Effector memory CD8-positive, alpha-beta T cell (primary cell): ENCODE measurements around the gene PLEKHA3.

ENCODE experiments used
- ATAC-seq: fragments of 150-1000 bp; cut with Tn5 transposase; replicated peaks from 2 replicates; pipeline ENCODE4 v1.10.0; 2021; ENCODE audit warnings: mild to moderate bottlenecking, moderate library complexity
- DNase-seq, 3 experiments: peaks; one replicate each; pipeline ENCODE4 v3.0.0; 2021
- H3K27ac Mint-ChIP-seq, 2 donors: one replicate each; pipeline ENCODE4 v1.8.0; 2022; ENCODE audit warnings: mild to moderate bottlenecking in 2 of 2, mixed read lengths in 2 of 2, moderate library complexity in 2 of 2
- H3K27me3 Mint-ChIP-seq, 2 donors: one replicate each; pipeline ENCODE4 v1.8.0; 2022; ENCODE audit warnings: mixed read lengths in 2 of 2
- H3K36me3 Mint-ChIP-seq: one replicate; pipeline ENCODE4 v1.8.0; 2022; ENCODE audit warnings: mild to moderate bottlenecking, moderate library complexity, mixed read lengths; ENCODE audit not compliant: insufficient read depth
- H3K4me1 Mint-ChIP-seq, 2 donors: one replicate each; pipeline ENCODE4 v1.8.0; 2022; ENCODE audit warnings: low read depth in 2 of 2, mixed read lengths in 2 of 2
- H3K4me3 Mint-ChIP-seq, 2 donors: one replicate each; pipeline ENCODE4 v1.8.0; 2022; ENCODE audit warnings: mild to moderate bottlenecking in 2 of 2, mixed read lengths in 2 of 2, moderate library complexity in 2 of 2
- H3K9me3 Mint-ChIP-seq, 2 donors: one replicate each; pipeline ENCODE4 v1.8.0; 2022; ENCODE audit warnings: mixed read lengths in 2 of 2

Gene PLEKHA3

GRCh38 chr2:178491612-178492011, 11.4 kb downstream of the PLEKHA3 start:
- DNase-seq (no peak), ATAC-seq (no peak)
- Mint-ChIP-seq H3K36me3 (peaks cover 77% of the 10 kb centered on the region), H3K4me3 (no peak overlapping the region), H3K9me3 (no peaks in the 10 kb centered on the region), H3K4me1 (peaks cover 15 to 24% of the 10 kb centered on the region in 2 donors), H3K27me3 (no peaks in the 10 kb centered on the region), H3K27ac (peak overlapping the region in 1 of 2 donors; percentile 56)

DNA sequence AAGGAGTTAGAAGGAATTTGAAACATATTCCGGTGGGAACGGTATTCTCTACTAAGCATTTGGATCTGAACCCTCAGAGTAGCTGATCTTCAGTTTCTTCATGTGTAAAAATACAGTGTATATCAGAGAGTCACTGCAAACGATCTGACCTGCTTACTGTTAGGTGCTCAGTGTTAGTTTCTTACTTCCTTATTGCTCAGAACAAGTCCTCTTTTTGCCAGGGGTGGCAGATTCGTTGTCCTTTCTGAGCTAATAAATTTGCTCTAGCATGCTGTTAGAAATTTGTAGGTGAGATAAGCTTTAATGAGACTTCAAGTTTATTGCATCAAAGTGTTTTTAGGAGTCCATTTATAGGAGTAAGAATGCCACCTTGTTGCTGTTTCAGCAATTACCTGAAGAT, 15.8 kb downstream of the PLEKHA3 start:
- DNase-seq (no peak), ATAC-seq (no peak)
- H3K36me3 Mint-ChIP-seq = peaks cover 71% of the 10 kb centered on the region
- no peaks in the 10 kb centered on the region for H3K9me3 Mint-ChIP-seq
- peaks cover 0 to 1% of the 10 kb centered on the region in 2 donors for H3K4me1 Mint-ChIP-seq
- no peak overlapping the region for H3K4me3 Mint-ChIP-seq
- H3K27ac Mint-ChIP-seq = peak overlapping the region in 1 of 2 donors; percentile 39
- H3K27me3 Mint-ChIP-seq = no peaks in the 10 kb centered on the region

- no peak overlapping the region for H3K4me3 Mint-ChIP-seq
- H3K27ac Mint-ChIP-seq = no peak overlapping the region
- H3K27me3 Mint-ChIP-seq = no peaks in the 10 kb centered on the region
- ATAC-seq (no peak), DNase-seq (no peak)
- peaks cover 0 to 1% of the 10 kb centered on the region in 2 donors for H3K4me1 Mint-ChIP-seq
- H3K36me3 Mint-ChIP-seq = peaks cover 83% of the 10 kb centered on the region
- H3K9me3 Mint-ChIP-seq = no peaks in the 10 kb centered on the region
Observed at GRCh38 chr2:178498137-178498536, 17.9 kb downstream of the PLEKHA3 start.

DNA sequence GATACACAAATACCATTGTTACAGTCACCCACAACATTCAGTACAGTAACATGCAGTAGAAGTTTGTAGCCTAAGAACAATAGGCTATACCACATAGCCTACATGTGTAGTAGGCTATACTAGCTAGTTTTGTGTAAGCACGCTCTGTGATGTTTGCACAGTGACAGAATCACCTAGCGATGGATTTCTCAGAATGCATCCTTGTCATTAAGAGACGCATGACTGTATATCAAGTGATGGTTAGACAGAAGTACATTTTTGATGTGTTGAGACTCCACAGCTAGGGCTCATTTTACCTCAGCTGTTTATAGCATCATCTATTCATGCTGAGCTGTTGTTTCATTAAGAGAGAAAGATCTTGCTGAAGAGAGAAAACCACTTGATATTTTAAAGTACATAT, 19.4 kb downstream of the PLEKHA3 start:
- Mint-ChIP-seq H3K27ac (no peak overlapping the region), H3K4me3 (no peak overlapping the region), H3K27me3 (no peaks in the 10 kb centered on the region), H3K9me3 (no peaks in the 10 kb centered on the region), H3K4me1 (peaks cover 0 to 1% of the 10 kb centered on the region in 2 donors), H3K36me3 (peaks cover 79% of the 10 kb centered on the region)
- ATAC-seq (no peak), DNase-seq (no peak)

DNA sequence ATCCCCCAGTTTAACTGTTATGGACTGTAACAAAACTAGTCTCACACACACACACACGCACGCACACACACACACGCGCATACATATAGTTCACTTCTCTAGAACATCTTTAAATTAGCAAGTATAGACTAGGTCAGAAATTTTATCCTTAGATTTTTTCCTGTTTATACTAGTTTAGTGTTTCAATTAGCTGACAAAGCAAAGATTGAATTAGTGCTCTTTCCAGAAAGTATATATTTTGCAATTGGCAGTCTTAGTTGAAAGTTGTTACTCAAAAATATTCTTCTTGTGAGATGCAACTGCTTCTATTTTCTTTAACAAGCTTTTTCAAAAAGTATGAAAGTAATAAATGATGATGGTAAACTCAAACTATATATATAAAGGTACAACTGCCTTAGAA, 22.5 kb downstream of the PLEKHA3 start:
- H3K9me3 Mint-ChIP-seq = no peaks in the 10 kb centered on the region
- DNase-seq (no peak), ATAC-seq (no peak)
- no peaks in the 10 kb centered on the region for H3K4me1 Mint-ChIP-seq
- peaks cover 64% of the 10 kb centered on the region for H3K36me3 Mint-ChIP-seq
- H3K27me3 Mint-ChIP-seq = no peaks in the 10 kb centered on the region
- H3K27ac Mint-ChIP-seq = no peak overlapping the region
- no peak overlapping the region for H3K4me3 Mint-ChIP-seq

- Mint-ChIP-seq H3K4me3 (no peak overlapping the region), H3K27ac (no peak overlapping the region), H3K9me3 (no peaks in the 10 kb centered on the region), H3K27me3 (no peaks in the 10 kb centered on the region), H3K36me3 (peaks cover 56% of the 10 kb centered on the region), H3K4me1 (peaks cover 0 to 4% of the 10 kb centered on the region in 2 donors)
- no peak for DNase-seq
- no peak for ATAC-seq
Observed at GRCh38 chr2:178506101-178506500, 25.8 kb downstream of the PLEKHA3 start.

DNA sequence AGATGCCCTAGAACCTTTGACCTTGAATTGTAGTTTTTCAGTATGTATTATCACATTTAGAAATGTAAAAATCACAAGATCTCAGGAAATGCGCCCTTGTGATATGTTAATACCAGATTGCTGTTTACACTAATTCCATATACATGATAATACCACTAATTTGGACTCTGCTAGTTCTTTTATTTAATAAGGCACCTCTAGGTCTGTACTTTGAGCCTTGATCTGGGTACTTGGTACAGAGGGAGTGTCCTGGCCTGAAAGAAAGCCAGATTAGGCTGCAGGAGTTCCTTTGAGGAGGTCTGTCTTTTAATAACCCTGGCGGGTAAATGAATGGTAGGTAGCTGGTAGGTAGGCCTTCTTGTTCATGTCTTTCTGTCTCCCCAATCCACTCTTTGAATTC, 26.3 kb downstream of the PLEKHA3 start:
- H3K9me3 Mint-ChIP-seq = no peaks in the 10 kb centered on the region
- peak overlapping the region; percentile 15 to 62 for H3K27ac Mint-ChIP-seq
- no peaks in the 10 kb centered on the region for H3K27me3 Mint-ChIP-seq
- H3K4me3 Mint-ChIP-seq = no peak overlapping the region
- peaks cover 53% of the 10 kb centered on the region for H3K36me3 Mint-ChIP-seq
- no peak for ATAC-seq
- H3K4me1 Mint-ChIP-seq = peaks cover 0 to 4% of the 10 kb centered on the region in 2 donors
- DNase-seq = no peak

GRCh38 chr2:178506949-178507348, 26.7 kb downstream of the PLEKHA3 start:
- ATAC-seq (no peak), DNase-seq (no peak)
- Mint-ChIP-seq H3K4me1 (peaks cover 0 to 4% of the 10 kb centered on the region in 2 donors), H3K9me3 (no peaks in the 10 kb centered on the region), H3K36me3 (peaks cover 51% of the 10 kb centered on the region), H3K27me3 (no peaks in the 10 kb centered on the region), H3K4me3 (no peak overlapping the region), H3K27ac (peak overlapping the region; percentile 15 to 62)

DNA sequence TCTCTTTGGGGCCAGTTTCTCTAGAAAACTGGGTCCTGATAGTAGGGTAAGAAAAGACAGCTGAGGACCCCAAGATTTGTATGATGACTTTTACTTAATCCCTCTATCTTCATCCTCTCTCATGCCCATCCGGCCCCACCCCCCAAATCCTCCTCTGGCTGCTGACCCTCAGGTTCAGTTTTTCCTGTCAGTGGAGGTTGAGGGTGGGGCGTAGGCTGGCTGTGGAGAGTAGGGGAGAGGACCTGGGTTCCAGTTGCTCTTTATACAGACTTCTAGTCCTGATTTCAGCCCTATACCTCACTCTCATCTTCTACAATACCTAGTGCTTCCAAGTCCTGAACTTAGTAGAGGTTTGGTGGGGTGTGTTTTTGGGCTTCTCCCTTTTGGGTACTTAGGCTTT, 28.4 kb downstream of the PLEKHA3 start:
- no peak for ATAC-seq
- Mint-ChIP-seq H3K36me3 (peaks cover 34% of the 10 kb centered on the region), H3K27ac (peak overlapping the region in 1 of 2 donors; percentile 63), H3K27me3 (no peaks in the 10 kb centered on the region), H3K4me3 (no peak overlapping the region), H3K9me3 (no peaks in the 10 kb centered on the region), H3K4me1 (peaks cover 4 to 7% of the 10 kb centered on the region in 2 donors)
- no peak for DNase-seq

DNA sequence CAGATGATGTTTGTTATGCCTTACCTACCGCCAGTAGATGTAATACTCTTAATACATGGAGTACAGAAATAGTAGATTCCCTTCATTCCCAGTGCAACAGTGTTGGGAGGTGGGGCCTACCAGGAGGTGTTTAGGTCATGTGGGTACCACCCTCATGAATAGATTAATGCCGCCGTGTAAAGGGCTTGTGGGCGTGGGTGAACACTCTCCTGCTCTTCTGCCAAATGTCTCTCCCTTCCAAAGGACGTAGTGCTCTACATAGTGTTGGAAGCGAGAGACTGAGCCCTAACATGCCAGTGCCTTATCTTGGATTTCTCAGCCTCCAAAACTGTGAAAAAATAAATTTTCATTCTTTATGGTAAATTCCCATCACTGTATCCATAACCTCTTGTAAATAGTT, 30.1 kb downstream of the PLEKHA3 start:
- Mint-ChIP-seq H3K4me1 (peaks cover 8 to 10% of the 10 kb centered on the region in 2 donors), H3K27me3 (no peaks in the 10 kb centered on the region), H3K9me3 (no peaks in the 10 kb centered on the region), H3K27ac (no peak overlapping the region), H3K4me3 (no peak overlapping the region), H3K36me3 (peaks cover 28% of the 10 kb centered on the region)
- ATAC-seq (no peak), DNase-seq (no peak)

DNA sequence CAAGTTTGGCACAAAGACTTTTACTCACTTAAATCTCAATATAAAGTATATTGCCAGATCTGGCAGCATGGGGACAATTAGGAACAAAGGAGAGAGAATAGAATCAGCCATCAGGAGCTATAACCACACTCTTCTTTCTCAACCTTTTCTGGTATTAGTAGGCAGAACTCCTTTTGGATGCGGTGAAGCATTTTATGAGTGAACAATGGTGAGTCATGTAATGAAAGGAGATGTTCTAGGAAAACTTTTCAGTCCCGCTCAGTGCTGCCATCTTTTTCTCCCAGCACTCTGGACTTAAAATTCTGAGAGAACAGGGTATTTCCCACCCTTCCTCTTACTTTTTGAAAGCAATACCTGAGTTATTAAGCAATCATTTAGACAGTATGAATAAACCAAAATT, 32.2 kb downstream of the PLEKHA3 start:
- Mint-ChIP-seq H3K27me3 (no peaks in the 10 kb centered on the region), H3K36me3 (peaks cover 16% of the 10 kb centered on the region), H3K27ac (peak overlapping the region in 1 of 2 donors; percentile 67), H3K4me1 (peaks cover 8 to 10% of the 10 kb centered on the region in 2 donors), H3K4me3 (no peak overlapping the region), H3K9me3 (no peaks in the 10 kb centered on the region)
- no peak for DNase-seq
- no peak for ATAC-seq

GRCh38 chr2:178513876-178514275, 33.6 kb downstream of the PLEKHA3 start:
- no peaks in the 10 kb centered on the region for H3K27me3 Mint-ChIP-seq
- no peak overlapping the region for H3K27ac Mint-ChIP-seq
- peaks cover 16% of the 10 kb centered on the region for H3K36me3 Mint-ChIP-seq

DNA sequence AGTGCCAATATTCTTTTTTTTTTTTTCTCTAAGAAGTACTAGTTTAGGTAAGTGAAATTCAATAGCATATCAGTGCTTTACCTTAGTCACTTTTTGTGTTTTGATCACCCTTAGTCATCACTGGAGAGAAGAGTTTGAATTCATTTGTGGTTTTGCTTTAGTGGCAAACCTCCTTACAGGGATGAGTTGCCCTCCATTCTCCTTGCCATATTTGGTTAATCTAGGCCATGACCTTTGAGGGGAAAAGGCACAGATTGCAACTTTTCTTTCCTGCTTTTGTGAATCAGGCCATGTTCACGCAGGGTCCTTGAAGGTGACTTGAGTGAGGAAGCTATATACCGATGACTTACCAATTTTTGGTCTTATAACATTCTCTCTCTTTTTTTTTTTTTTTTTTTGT, 34.4 kb downstream of the PLEKHA3 start:
- Mint-ChIP-seq H3K27me3 (no peaks in the 10 kb centered on the region), H3K4me1 (peaks cover 6 to 8% of the 10 kb centered on the region in 2 donors), H3K27ac (peak overlapping the region in 1 of 2 donors; percentile 46), H3K9me3 (no peaks in the 10 kb centered on the region), H3K4me3 (no peak overlapping the region), H3K36me3 (peaks cover 13% of the 10 kb centered on the region)
- ATAC-seq (peak; percentile 91), DNase-seq (no peak)

More at GRCh38 chr2:178513876-178514275, 33.6 kb downstream of the PLEKHA3 start:
- H3K9me3 Mint-ChIP-seq = no peaks in the 10 kb centered on the region
- ATAC-seq (no peak), DNase-seq (no peak)
- no peak overlapping the region for H3K4me3 Mint-ChIP-seq
- peaks cover 6 to 8% of the 10 kb centered on the region in 2 donors for H3K4me1 Mint-ChIP-seq

DNA sequence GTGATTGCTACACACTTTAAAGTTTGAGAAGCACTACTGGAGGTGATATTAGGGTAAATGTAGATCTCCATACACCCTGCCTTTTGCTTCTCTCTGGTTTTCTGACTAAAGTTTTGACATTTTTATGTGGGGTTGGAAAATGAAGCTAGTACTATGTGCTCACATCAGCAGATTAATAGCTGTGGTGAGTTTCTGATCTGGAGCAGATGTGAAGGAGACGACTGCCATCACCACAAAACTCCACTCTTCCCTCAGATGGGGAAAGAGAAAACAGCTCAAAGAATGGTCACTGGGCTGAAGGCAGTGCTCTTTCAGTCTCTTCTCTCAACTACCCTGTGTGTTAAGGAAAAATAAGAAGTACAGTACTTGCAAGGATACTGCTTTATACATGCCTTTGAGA, 37.2 kb downstream of the PLEKHA3 start:
- H3K4me3 Mint-ChIP-seq = no peak overlapping the region
- H3K9me3 Mint-ChIP-seq = no peaks in the 10 kb centered on the region
- H3K36me3 Mint-ChIP-seq = no peaks in the 10 kb centered on the region
- no peak overlapping the region for H3K27ac Mint-ChIP-seq
- no peak for DNase-seq
- no peaks in the 10 kb centered on the region for H3K27me3 Mint-ChIP-seq
- no peak for ATAC-seq
- peaks cover 6 to 8% of the 10 kb centered on the region in 2 donors for H3K4me1 Mint-ChIP-seq
